SK-N-MC (cell line): ENCODE data around the gene CD79B.
"Not testable (repeated sequence)": the region's sequence is repeated elsewhere in the genome, so short reads cannot be mapped to it uniquely, and the experiment has no call there.

Source experiments
- EZH2 ChIP-seq: fragments of 200-600 bp; sonication (generic); IDR thresholded peaks from one replicate; pipeline ENCODE4 v1.6.1; 2017; ENCODE audit warnings: antibody characterized with exemption
- FOXP2 ChIP-seq: optimal IDR thresholded peaks from 2 replicates; pipeline ENCODE3; 2011; ENCODE audit warnings: mild to moderate bottlenecking, moderate library complexity; ENCODE audit not compliant: insufficient read depth; ENCODE audit errors: extremely low read length, control extremely low read depth
- POLR2AphosphoS5 ChIP-seq: IDR thresholded peaks from 2 replicates; pipeline ENCODE4 v1.6.1; 2012; ENCODE audit warnings: mild to moderate bottlenecking, low read depth, low read length, borderline replicate concordance

- not testable (repeated sequence) for TF ChIP-seq POLR2AphosphoS5, EZH2, FOXP2
Observed at GRCh38 chr17:63918789-63919305, 13.3 kb downstream of the CD79B start, which contains the start of gene GH1.
